AG04449 (cell line): ENCODE data around the gene PARP12.

ENCODE experiments used
- CTCF ChIA-PET: fragments of 350-600 bp; formaldehyde crosslinking; extraction: SDS; loops from one replicate; lab custom pipeline; 2021; ENCODE audit warnings: antibody characterized with exemption; lab: Yijun Ruan, JAX
- POLR2A ChIA-PET: fragments of 400-600, 350-600 bp; formaldehyde crosslinking; extraction: SDS; loops from one replicate; lab custom pipeline; 2020; ENCODE audit warnings: antibody characterized with exemption, inconsistent platforms; lab: Yijun Ruan, JAX
- DNase-seq: peaks from one replicate; pipeline ENCODE4 v3.0.0-alpha.2; 2010; ENCODE audit warnings: low read depth, low spot score
- H3K4me3 ChIP-seq: 2 replicates; pipeline ENCODE4 v1.5.1; 2011; ENCODE audit warnings: low read depth, mild to moderate bottlenecking, control low read depth, low read length
- CTCF ChIP-seq: IDR thresholded peaks from one replicate; pipeline ENCODE4 v1.5.1; 2011; ENCODE audit warnings: mild to moderate bottlenecking, moderate library complexity, low read length, control low read depth, inconsistent platforms; ENCODE audit not compliant: insufficient read depth; ENCODE audit errors: missing control alignments

The PARP12 gene

DNA sequence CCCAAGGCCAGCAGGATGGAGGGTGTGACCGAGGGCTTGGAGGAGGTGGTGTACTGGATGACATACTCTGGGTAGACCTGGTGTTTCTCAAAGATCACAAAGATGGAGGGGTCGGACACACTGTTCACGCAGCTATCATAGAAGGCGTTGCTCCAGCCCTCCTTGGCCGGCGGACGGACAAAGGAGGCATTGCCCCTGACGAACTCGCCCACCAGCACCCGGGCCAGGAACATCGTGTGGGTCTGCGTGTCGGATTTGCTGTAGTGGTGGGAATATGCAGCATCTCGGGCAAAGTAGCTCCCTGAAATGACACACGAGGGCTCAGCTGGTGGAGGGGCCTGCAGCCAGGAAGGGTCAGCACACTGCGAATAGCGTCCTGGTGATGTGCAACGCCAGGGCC lies 38.2 kb downstream of the PARP12 start:
- no peak overlapping the region for H3K4me3 ChIP-seq
- TF ChIP-seq CTCF, result no peak
- ChIA-PET CTCF (no interaction called here), POLR2A (no interaction called here)
- no peak for DNase-seq

- no peak overlapping the region for H3K4me3 ChIP-seq
- POLR2A ChIA-PET, result no interaction called here
- DNase-seq, result no peak
- no peak for TF ChIP-seq CTCF
- CTCF ChIA-PET, result interaction anchor here (1.1 to 1.4 kb wide), 2 partner anchors 18 to 20 kb away, joined by 3 to 4 read pairs; no protein-coding TSS in a partner anchor
Measured at GRCh38 chr7:140023728-140024127, 39.0 kb downstream of the PARP12 start.

DNA sequence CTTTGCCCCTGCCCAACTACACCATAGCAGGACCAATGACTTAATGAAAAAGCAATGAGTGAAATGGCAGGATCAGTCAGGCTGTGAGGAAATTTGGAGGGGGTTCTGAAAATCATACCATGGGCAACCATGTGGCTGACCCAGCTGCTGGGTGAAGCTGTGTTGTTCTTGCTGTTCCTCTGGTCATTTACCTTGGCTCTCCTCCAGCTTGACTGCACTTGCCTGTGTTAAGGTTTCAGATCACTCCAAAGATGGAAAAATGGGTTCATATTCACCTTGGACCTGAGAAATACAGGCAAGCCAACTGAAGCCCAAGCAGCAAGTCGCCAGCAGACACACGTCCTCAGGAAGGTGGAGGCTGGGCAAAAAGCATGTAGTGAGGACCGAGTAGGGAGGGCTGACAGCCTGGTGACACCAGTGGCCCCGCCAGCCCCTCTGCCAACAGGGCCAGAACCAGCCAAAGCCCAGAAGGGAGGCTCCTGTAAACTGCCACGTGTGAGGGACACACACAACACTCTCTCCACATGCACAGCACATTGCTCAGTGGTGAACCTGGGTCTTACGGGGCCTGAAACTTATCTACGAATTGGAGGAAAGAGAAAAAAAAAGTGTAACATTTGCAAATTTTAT lies 40.1 kb downstream of the PARP12 start:
- POLR2A ChIA-PET, result no interaction called here
- no peak overlapping the region for H3K4me3 ChIP-seq
- no peak for DNase-seq
- CTCF ChIA-PET, result interaction anchor here (0.7 to 1.4 kb wide), 3 partner anchors 17 to 20 kb away, joined by 3 to 4 read pairs (median 3); no protein-coding TSS in a partner anchor
- TF ChIP-seq CTCF, result no peak

DNA sequence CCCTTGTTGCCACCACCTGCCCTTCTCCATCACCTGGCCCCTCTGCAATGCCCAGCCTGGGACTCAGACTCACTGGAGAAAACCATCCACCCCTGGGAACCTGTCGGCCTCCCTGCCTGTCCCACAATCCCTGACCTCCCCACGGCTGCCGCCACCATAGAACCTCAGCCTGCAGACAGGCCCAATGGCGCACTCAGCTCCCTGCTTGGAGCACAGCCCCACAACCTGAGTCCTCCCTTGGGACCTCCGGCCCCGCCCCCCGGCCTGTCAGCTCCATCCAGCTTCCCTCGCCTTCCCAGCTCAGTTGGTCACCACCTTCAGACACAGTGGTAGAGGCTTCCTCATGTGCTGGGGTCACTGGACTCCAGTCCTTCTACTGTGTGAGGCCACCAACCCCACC lies 41.1 kb downstream of the PARP12 start:
- no peak for TF ChIP-seq CTCF
- DNase-seq, result no peak
- no peak overlapping the region for H3K4me3 ChIP-seq
- POLR2A ChIA-PET, result no interaction called here
- CTCF ChIA-PET, result interaction anchor here (0.7 kb wide), 1 partner anchor 21 kb away, joined by 3 read pairs; no protein-coding TSS in a partner anchor

GRCh38 chr7:140019606-140020005 lies 43.1 kb downstream of the PARP12 start:
- ChIA-PET POLR2A (no interaction called here), CTCF (interaction anchor here (0.6 to 5.1 kb wide), 6 partner anchors 14 to 418 kb away, joined by 3 to 16 read pairs (median 9); no protein-coding TSS in a partner anchor)
- DNase-seq, result no peak
- no peak overlapping the region for H3K4me3 ChIP-seq
- no peak for TF ChIP-seq CTCF

GRCh38 chr7:140019172-140019571 lies 43.6 kb downstream of the PARP12 start:
- TF ChIP-seq CTCF, result no peak
- ChIA-PET CTCF (interaction anchor here (0.9 to 5.1 kb wide), 7 partner anchors 13 to 417 kb away, joined by 4 to 16 read pairs (median 9); no protein-coding TSS in a partner anchor), POLR2A (no interaction called here)
- no peak overlapping the region for H3K4me3 ChIP-seq
- no peak for DNase-seq
